ENCODE results near the gene MAP7D3. TPM values are rescaled to one million over a fixed set of nuclear protein-coding genes. Genes with fewer than 3 reads are reported as not detected.

The MAP7D3 gene
- total and polyA plus RNA-seq, 2 of the 4 experiments (the other 2 are of a cell fraction): 10.0 to 23.8 TPM

GRCh38 chrX:136227948-136228838 is 23.0 kb downstream of the MAP7D3 start:
- intact Hi-C loops (cut with micrococcal nuclease) (no loop called here), dilution Hi-C loops (cut with HindIII; ENCODE audit: low sequenced_read_pairs, unreplicated experiment) (no loop called here), in situ Hi-C loops (cut with MboI; ENCODE audit: low sequenced_read_pairs) (no loop called here)
- H3K4me2 ChIP-seq (ENCODE audit: low read depth, low read length): no peak overlapping the region; the same call in 1 of the 2 replicates
- no peak overlapping the region for H4K8ac ChIP-seq (ENCODE audit: low read depth in 2 of 2, low read length in 2 of 2)
- ChIA-PET POLR2A (ENCODE audit: unreplicated experiment) (no interaction called here), CTCF (interaction anchor here (0.5 kb wide), 1 partner anchor 265 kb away, joined by 3 read pairs; no protein-coding TSS in a partner anchor)
- H3K18ac ChIP-seq (ENCODE audit: low read depth, low read length): no peak overlapping the region; the same call in 1 of the 2 replicates
- DNase-seq: peak; percentile 48
- no peak overlapping the region for H4K91ac ChIP-seq (ENCODE audit: insufficient read depth, low read depth, low read length)
- no peak overlapping the region for H2BK20ac ChIP-seq (ENCODE audit: low read depth, low read length)
- H3K23ac ChIP-seq (ENCODE audit: low read depth, low read length): no peak overlapping the region
- TF ChIP-seq SMC3 (IDR thresholded peaks at IDR 0.05; ENCODE audit: low read depth, low read length) (no peak), FOS (IDR thresholded peaks at IDR 0.05; ENCODE audit: low read depth, low read length) (no peak), USF2 (IDR thresholded peaks at IDR 0.05; ENCODE audit: low read depth, low read length) (no peak), MAZ (IDR thresholded peaks at IDR 0.05; ENCODE audit: borderline replicate concordance, low read depth, low read length) (no peak), CTCF (conservative IDR thresholded peaks at IDR 0.05; ENCODE audit: low read depth, low read length) (no peak), NFE2L2 (IDR thresholded peaks at IDR 0.05; ENCODE audit: low read depth, low read length) (no peak)
- no peaks in the 10 kb centered on the region for H4K20me1 ChIP-seq (ENCODE audit: insufficient read depth, low read length)
- WGBS, 2 experiments (ENCODE audit: extremely low coverage in 2 of 2, insufficient read length in 1 of 2): 100% methylated on average over 1 of the region's 8 CpGs; no CpG with 5 or more reads in 1 of the 2 experiments
- no peak overlapping the region for H3K4me3 ChIP-seq (ENCODE audit: insufficient read depth, low read depth, low read length)
- no peaks in the 10 kb centered on the region for H3K27me3 ChIP-seq (ENCODE audit: control insufficient read depth, insufficient read depth, low read length)
- H3K9me3 ChIP-seq (ENCODE audit: control insufficient read depth, insufficient read depth, low read length): no peaks in the 10 kb centered on the region
- no peak overlapping the region for H2BK120ac ChIP-seq (ENCODE audit: low read depth, low read length)
- peaks cover 4% of the 10 kb centered on the region; the same call in 1 of the 2 replicates for H3K4me1 ChIP-seq (ENCODE audit: control insufficient read depth, insufficient read depth, low read length)
- H3K9me1 ChIP-seq (ENCODE audit: insufficient read depth, low read length): no peaks in the 10 kb centered on the region
- H2BK15ac ChIP-seq (ENCODE audit: low read depth, low read length): no peak overlapping the region
- no peak overlapping the region for H2AFZ ChIP-seq (replicated peaks; ENCODE audit: low read length, poor library complexity)
- H3K79me1 ChIP-seq (ENCODE audit: low read depth in 1 of 2, low read length in 2 of 2): 0 out of 4 replicates have a peak, but pooled peaks cover 0 to 4% of the 10 kb centered on the region in 2 experiments
- no peak overlapping the region for H4K5ac ChIP-seq (ENCODE audit: low read depth, low read length)
- BruUV-seq (replicated peaks): no TSS peak
- H3K27ac ChIP-seq (ENCODE audit: insufficient read depth, low read length): no peak overlapping the region
- H3K56ac ChIP-seq (ENCODE audit: extremely low read depth, insufficient read depth, low read length): no peak overlapping the region
- H3K14ac ChIP-seq (replicated peaks; ENCODE audit: low read depth, low read length): no peak overlapping the region
- no peak overlapping the region for H2AK5ac ChIP-seq (ENCODE audit: low read depth, low read length)
- no peak overlapping the region for H3K9ac ChIP-seq (ENCODE audit: low read depth, low read length)
- H2BK5ac ChIP-seq (ENCODE audit: low read depth, low read length, poor library complexity, severe bottlenecking): no peak overlapping the region
- H3K36me3 ChIP-seq (ENCODE audit: control insufficient read depth, insufficient read depth, low read length): peaks cover 11% of the 10 kb centered on the region
- ATAC-seq (ENCODE audit: low read depth): no peak
- no peak overlapping the region for H3K4ac ChIP-seq (ENCODE audit: low read depth, low read length)
- no peak overlapping the region for H2AK9ac ChIP-seq (replicated peaks; ENCODE audit: low read depth, low read length, poor library complexity)
